BJ (cell line): ENCODE results near the gene LTBR. TPM values are rescaled to one million over a fixed set of nuclear protein-coding genes. Genes with fewer than 3 reads are reported as not detected.

ENCODE experiments used
- CTCF ChIA-PET: fragments of 350-600 bp; formaldehyde crosslinking; extraction: SDS; loops from one replicate; lab custom pipeline; 2021; ENCODE audit warnings: antibody characterized with exemption, inconsistent platforms; lab: Yijun Ruan, JAX
- POLR2A ChIA-PET: fragments of 300-600 bp; sonication (Branson Sonifier 250); formaldehyde crosslinking; extraction: SDS; loops from one replicate; lab custom pipeline; 2021; ENCODE audit warnings: antibody characterized with exemption; lab: Charles Lee
- DNase-seq: peaks from one replicate; pipeline ENCODE4 v3.0.0-alpha.2; 2011; ENCODE audit warnings: low read depth
- H3K27me3 ChIP-seq: 2 replicates; pipeline ENCODE4 v1.6.0; 2011; ENCODE audit warnings: low read length; ENCODE audit not compliant: control insufficient read depth, insufficient read depth
- H3K36me3 ChIP-seq: 2 replicates; pipeline ENCODE4 v1.5.1; 2011; ENCODE audit warnings: low read length; ENCODE audit not compliant: control insufficient read depth, insufficient read depth
- H3K4me3 ChIP-seq: 2 replicates; pipeline ENCODE4 v1.5.1; 2011; ENCODE audit warnings: low read depth, mild to moderate bottlenecking, control low read depth, low read length
- polyA plus RNA-seq: library from polyadenylated mRNA; depleted of rRNA; stranded (reverse); fragments of >200 nt; gene quantifications from 2 replicates; pipeline ENCODE4 v1.2.3, GENCODE V29; 2011
- TF ChIP-seq, protein P1 (sequence below): IDR thresholded peaks from 2 replicates; pipeline ENCODE4 v1.5.1; 2011; ENCODE audit warnings: low read depth, mild to moderate bottlenecking, control low read depth, inconsistent platforms, low read length, moderate library complexity; ENCODE audit not compliant: insufficient read depth

LTBR gene
- polyA plus RNA-seq, 1 experiment, result 67.2 TPM

- no peaks in the 10 kb centered on the region for H3K27me3 ChIP-seq
- ChIA-PET CTCF (interaction anchor here (1.1 kb wide), 1 partner anchor 192 kb away, joined by 3 read pairs; no protein-coding TSS in a partner anchor), POLR2A (no interaction called here)
- no peak overlapping the region for H3K4me3 ChIP-seq
- no peak for DNase-seq
- peaks cover 31% of the 10 kb centered on the region for H3K36me3 ChIP-seq
- TF ChIP-seq, protein P1, sequence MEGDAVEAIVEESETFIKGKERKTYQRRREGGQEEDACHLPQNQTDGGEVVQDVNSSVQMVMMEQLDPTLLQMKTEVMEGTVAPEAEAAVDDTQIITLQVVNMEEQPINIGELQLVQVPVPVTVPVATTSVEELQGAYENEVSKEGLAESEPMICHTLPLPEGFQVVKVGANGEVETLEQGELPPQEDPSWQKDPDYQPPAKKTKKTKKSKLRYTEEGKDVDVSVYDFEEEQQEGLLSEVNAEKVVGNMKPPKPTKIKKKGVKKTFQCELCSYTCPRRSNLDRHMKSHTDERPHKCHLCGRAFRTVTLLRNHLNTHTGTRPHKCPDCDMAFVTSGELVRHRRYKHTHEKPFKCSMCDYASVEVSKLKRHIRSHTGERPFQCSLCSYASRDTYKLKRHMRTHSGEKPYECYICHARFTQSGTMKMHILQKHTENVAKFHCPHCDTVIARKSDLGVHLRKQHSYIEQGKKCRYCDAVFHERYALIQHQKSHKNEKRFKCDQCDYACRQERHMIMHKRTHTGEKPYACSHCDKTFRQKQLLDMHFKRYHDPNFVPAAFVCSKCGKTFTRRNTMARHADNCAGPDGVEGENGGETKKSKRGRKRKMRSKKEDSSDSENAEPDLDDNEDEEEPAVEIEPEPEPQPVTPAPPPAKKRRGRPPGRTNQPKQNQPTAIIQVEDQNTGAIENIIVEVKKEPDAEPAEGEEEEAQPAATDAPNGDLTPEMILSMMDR, result no peak
Observed at GRCh38 chr12:6387541-6387940, 3.6 kb downstream of the LTBR start.

DNA sequence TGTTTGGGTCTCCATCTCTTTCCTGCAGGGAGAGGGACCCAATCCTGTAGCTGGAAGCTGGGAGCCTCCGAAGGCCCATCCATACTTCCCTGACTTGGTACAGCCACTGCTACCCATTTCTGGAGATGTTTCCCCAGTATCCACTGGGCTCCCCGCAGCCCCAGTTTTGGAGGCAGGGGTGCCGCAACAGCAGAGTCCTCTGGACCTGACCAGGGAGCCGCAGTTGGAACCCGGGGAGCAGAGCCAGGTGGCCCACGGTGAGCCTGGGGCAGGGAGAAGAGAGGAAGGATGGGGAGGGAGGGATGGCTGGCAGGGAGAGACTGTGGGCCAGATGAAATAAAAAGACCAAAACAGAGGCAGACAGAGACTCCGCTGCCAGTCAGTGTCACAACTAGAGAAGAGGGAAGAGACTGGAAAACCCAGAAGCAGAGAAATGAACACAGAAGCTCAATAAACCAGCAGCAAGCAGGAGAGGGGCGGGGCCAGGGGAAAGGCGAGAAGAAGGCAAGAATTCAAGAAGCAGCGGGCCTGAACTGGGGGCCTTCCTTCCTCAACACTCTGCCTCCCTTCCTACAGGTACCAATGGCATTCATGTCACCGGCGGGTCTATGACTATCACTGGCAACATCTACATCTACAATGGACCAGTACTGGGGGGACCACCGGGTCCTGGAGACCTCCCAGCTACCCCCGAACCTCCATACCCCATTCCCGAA, 6.3 kb downstream of the LTBR start:
- no peaks in the 10 kb centered on the region for H3K27me3 ChIP-seq
- H3K36me3 ChIP-seq, result peaks cover 33% of the 10 kb centered on the region
- CTCF ChIA-PET, result no interaction called here
- TF ChIP-seq, protein P1, result no peak
- no peak overlapping the region for H3K4me3 ChIP-seq
- POLR2A ChIA-PET, result no interaction called here
- DNase-seq, result no peak

GRCh38 chr12:6391013-6391412, 7.1 kb downstream of the LTBR start:
- no peaks in the 10 kb centered on the region for H3K27me3 ChIP-seq
- ChIA-PET CTCF (no interaction called here), POLR2A (no interaction called here)
- H3K36me3 ChIP-seq, result peaks cover 30% of the 10 kb centered on the region
- TF ChIP-seq, protein P1, result no peak
- no peak overlapping the region for H3K4me3 ChIP-seq
- DNase-seq, result no peak

DNA sequence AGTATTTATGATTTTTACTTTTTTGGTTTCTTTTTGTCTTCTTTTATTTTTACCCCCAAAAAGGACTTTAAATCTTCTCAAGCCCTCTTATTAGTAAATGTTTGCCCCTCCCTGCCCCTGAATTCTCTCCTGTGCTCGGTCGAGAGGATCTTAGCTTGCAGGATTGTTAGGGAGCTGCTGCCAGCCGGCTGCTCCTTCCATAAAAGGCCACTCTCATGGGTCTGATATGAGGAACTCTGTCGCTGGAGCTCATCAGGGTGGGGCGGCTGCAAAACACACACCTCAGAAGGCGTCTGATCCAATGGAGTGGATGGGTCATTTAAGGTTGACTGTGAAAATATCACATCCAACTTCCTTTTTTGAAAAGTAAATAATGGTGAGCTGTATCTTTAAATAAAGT, 8.5 kb downstream of the LTBR start:
- POLR2A ChIA-PET, result no interaction called here
- Histone ChIP-seq H3K27me3 (no peaks in the 10 kb centered on the region), H3K4me3 (no peak overlapping the region), H3K36me3 (peaks cover 26% of the 10 kb centered on the region)
- TF ChIP-seq, protein P1, result no peak
- CTCF ChIA-PET, result interaction anchor here (1.0 to 1.5 kb wide), 2 partner anchors 66 to 73 kb away, joined by 3 to 4 read pairs; no protein-coding TSS in a partner anchor
- DNase-seq, result no peak

DNA sequence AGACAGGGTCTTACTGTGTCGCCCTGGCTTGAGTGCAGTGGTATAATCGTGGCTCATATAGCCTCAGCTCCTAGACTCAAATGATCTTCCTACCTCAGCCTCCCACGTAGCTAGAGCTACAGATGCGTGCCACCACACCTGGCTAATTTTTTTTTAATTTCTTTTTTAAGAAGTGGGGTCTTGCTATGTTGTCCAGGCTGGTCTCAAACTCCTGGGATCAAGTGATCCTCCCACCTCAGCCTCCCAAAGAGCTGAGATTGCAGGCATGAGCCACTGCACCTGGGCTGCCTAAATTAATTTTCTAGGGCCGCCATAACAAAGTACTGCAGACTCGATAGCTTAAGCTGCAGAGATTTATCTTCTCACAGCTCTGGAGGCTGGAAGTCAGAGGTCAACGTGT, 9.1 kb downstream of the LTBR start:
- Histone ChIP-seq H3K36me3 (peaks cover 21% of the 10 kb centered on the region), H3K4me3 (no peak overlapping the region), H3K27me3 (no peaks in the 10 kb centered on the region)
- TF ChIP-seq, protein P1, result no peak
- DNase-seq, result no peak
- ChIA-PET CTCF (interaction anchor here (1.5 kb wide), 1 partner anchor 67 kb away, joined by 4 read pairs; no protein-coding TSS in a partner anchor), POLR2A (interaction anchor here (0.6 kb wide), 1 partner anchor 71 kb away, joined by 3 read pairs; no protein-coding TSS in a partner anchor)
